Neural progenitor cell (in vitro differentiated cells): ENCODE results near the gene HIVEP2. TPM values are rescaled to one million over a fixed set of nuclear protein-coding genes. Genes with fewer than 3 reads are reported as not detected.

ENCODE experiments used
- DNase-seq: peaks from one replicate; pipeline ENCODE4 v3.0.0-alpha.2; 2016; ENCODE audit warnings: low spot score
- H2AFZ ChIP-seq: fragments of 200-600 bp; sonication (generic); replicated peaks from 2 replicates; pipeline ENCODE4 v1.6.1; 2016; ENCODE audit warnings: antibody characterized with exemption
- H3F3A ChIP-seq: fragments of 200-600 bp; sonication (generic); 2 replicates; pipeline ENCODE4 v1.6.1; 2016; ENCODE audit warnings: antibody characterized with exemption, low read depth
- H3K27ac ChIP-seq: fragments of 200-600 bp; sonication (generic); 2 replicates; pipeline ENCODE4 v1.5.1; 2016; ENCODE audit warnings: mild to moderate bottlenecking
- H3K27me3 ChIP-seq: fragments of 200-600 bp; sonication (generic); 2 replicates; pipeline ENCODE4 v1.6.1; 2016; ENCODE audit warnings: mild to moderate bottlenecking, moderate library complexity
- H3K36me3 ChIP-seq: fragments of 200-600 bp; sonication (generic); 2 replicates; pipeline ENCODE4 v1.5.1; 2016
- H3K4me1 ChIP-seq: fragments of 200-600 bp; sonication (generic); 2 replicates; pipeline ENCODE4 v1.6.1; 2016; ENCODE audit warnings: mixed run types
- H3K4me2 ChIP-seq: fragments of 200-600 bp; sonication (generic); 2 replicates; pipeline ENCODE4 v1.6.1; 2016
- H3K4me3 ChIP-seq: fragments of 200-600 bp; sonication (generic); 2 replicates; pipeline ENCODE4 v1.5.1; 2016
- H3K79me2 ChIP-seq: fragments of 200-600 bp; sonication (generic); 2 replicates; pipeline ENCODE4 v1.6.1; 2016; ENCODE audit warnings: low read depth
- H3K9ac ChIP-seq: fragments of 200-600 bp; sonication (generic); 2 replicates; pipeline ENCODE4 v1.6.1; 2016
- H3K9me3 ChIP-seq: fragments of 200-600 bp; sonication (generic); 2 replicates; pipeline ENCODE4 v1.5.1; 2016; ENCODE audit warnings: low read depth
- H4K20me1 ChIP-seq: fragments of 200-600 bp; sonication (generic); 2 replicates; pipeline ENCODE4 v1.6.1; 2016; ENCODE audit warnings: low read depth
- H3K27ac Mint-ChIP-seq: 3 replicates; pipeline ENCODE4 v1.8.0; 2021; ENCODE audit warnings: mixed read lengths
- H3K27me3 Mint-ChIP-seq: 2 replicates; pipeline ENCODE4 v1.8.0; 2022; ENCODE audit warnings: low read depth, mild to moderate bottlenecking, inconsistent platforms, moderate library complexity, mixed read lengths; ENCODE audit not compliant: insufficient read depth
- H3K36me3 Mint-ChIP-seq: 3 replicates; pipeline ENCODE4 v1.8.0; 2021; ENCODE audit warnings: mixed read lengths
- H3K4me1 Mint-ChIP-seq: 3 replicates; pipeline ENCODE4 v1.8.0; 2021; ENCODE audit warnings: mixed read lengths
- H3K4me3 Mint-ChIP-seq: 3 replicates; pipeline ENCODE4 v1.8.0; 2021; ENCODE audit warnings: mild to moderate bottlenecking, moderate library complexity, mixed read lengths
- H3K9me3 Mint-ChIP-seq: 3 replicates; pipeline ENCODE4 v1.8.0; 2020; ENCODE audit warnings: mixed read lengths
- CTCF ChIP-seq: fragments of 200-600 bp; sonication (generic); IDR thresholded peaks from 2 replicates; pipeline ENCODE4 v1.5.1; 2017; ENCODE audit warnings: antibody characterized with exemption, mild to moderate bottlenecking
- EZH2 ChIP-seq: fragments of 200-600 bp; sonication (generic); IDR thresholded peaks from 2 replicates; pipeline ENCODE4 v1.6.1; 2017; ENCODE audit warnings: antibody characterized with exemption, mild to moderate bottlenecking, moderate library complexity
- EZH2phosphoT487 ChIP-seq: fragments of 200-600 bp; sonication (generic); IDR thresholded peaks from 2 replicates; pipeline ENCODE4 v1.6.1; 2017; ENCODE audit warnings: antibody characterized with exemption
- total RNA-seq: library from RNA; depleted of rRNA; stranded (reverse); fragments of >200 nt; gene quantifications from 2 replicates; pipeline ENCODE4 v1.2.3, GENCODE V29; 2015; ENCODE audit warnings: low replicate concordance

The HIVEP2 gene
- total RNA-seq, 1 donor from 2014 or later: 2.1 TPM

- Mint-ChIP-seq H3K4me1 (peaks cover 38% of the 10 kb centered on the region), H3K9me3 (no peaks in the 10 kb centered on the region), H3K27ac (no peak overlapping the region), H3K36me3 (no peaks in the 10 kb centered on the region), H3K4me3 (no peak overlapping the region), H3K27me3 (no peaks in the 10 kb centered on the region)
- Histone ChIP-seq H3K4me3 (no peak overlapping the region), H3K9me3 (no peaks in the 10 kb centered on the region), H3F3A (peaks cover 21% of the 10 kb centered on the region), H3K9ac (no peak overlapping the region), H3K4me2 (no peak overlapping the region), H3K36me3 (no peaks in the 10 kb centered on the region), H2AFZ (no peak overlapping the region), H3K4me1 (peaks cover 23% of the 10 kb centered on the region), H3K79me2 (no peaks in the 10 kb centered on the region), H3K27me3 (no peaks in the 10 kb centered on the region), H3K27ac (no peak overlapping the region), H4K20me1 (peaks cover 3% of the 10 kb centered on the region)
- DNase-seq: no peak
- TF ChIP-seq EZH2phosphoT487 (no peak), CTCF (no peak), EZH2 (no peak)
Observed at GRCh38 chr6:142841915-142842314, 103.1 kb downstream of the HIVEP2 start.

- TF ChIP-seq CTCF (no peak), EZH2 (no peak), EZH2phosphoT487 (no peak)
- no peaks in the 10 kb centered on the region for H3K79me2 ChIP-seq
- no peak overlapping the region for H3K4me3 ChIP-seq
- Mint-ChIP-seq H3K27me3 (no peaks in the 10 kb centered on the region), H3K36me3 (no peaks in the 10 kb centered on the region), H3K4me1 (peaks cover 16% of the 10 kb centered on the region), H3K9me3 (no peaks in the 10 kb centered on the region), H3K4me3 (no peak overlapping the region), H3K27ac (no peak overlapping the region)
- H3K27ac ChIP-seq: no peak overlapping the region
- H3K27me3 ChIP-seq: no peaks in the 10 kb centered on the region
- no peak overlapping the region for H2AFZ ChIP-seq
- H3K36me3 ChIP-seq: no peaks in the 10 kb centered on the region
- no peaks in the 10 kb centered on the region for H4K20me1 ChIP-seq
- H3K4me1 ChIP-seq: peaks cover 1% of the 10 kb centered on the region
- DNase-seq: no peak
- H3K9ac ChIP-seq: no peak overlapping the region
- no peaks in the 10 kb centered on the region for H3F3A ChIP-seq
- H3K4me2 ChIP-seq: no peak overlapping the region
- H3K9me3 ChIP-seq: no peaks in the 10 kb centered on the region
Observed at GRCh38 chr6:142839686-142840040, 105.3 kb downstream of the HIVEP2 start.

GRCh38 chr6:142838821-142839685 is 105.9 kb downstream of the HIVEP2 start:
- H4K20me1 ChIP-seq: no peaks in the 10 kb centered on the region
- Mint-ChIP-seq H3K36me3 (no peaks in the 10 kb centered on the region), H3K4me1 (peaks cover 10% of the 10 kb centered on the region), H3K27me3 (no peaks in the 10 kb centered on the region), H3K9me3 (no peaks in the 10 kb centered on the region), H3K4me3 (no peak overlapping the region), H3K27ac (no peak overlapping the region)
- H3K27ac ChIP-seq: no peak overlapping the region
- no peaks in the 10 kb centered on the region for H3K4me1 ChIP-seq
- H3K9me3 ChIP-seq: no peaks in the 10 kb centered on the region
- no peaks in the 10 kb centered on the region for H3K36me3 ChIP-seq
- H3K9ac ChIP-seq: no peak overlapping the region
- H3K27me3 ChIP-seq: no peaks in the 10 kb centered on the region
- H3K4me2 ChIP-seq: no peak overlapping the region
- no peak for DNase-seq
- no peaks in the 10 kb centered on the region for H3K79me2 ChIP-seq
- no peaks in the 10 kb centered on the region for H3F3A ChIP-seq
- H2AFZ ChIP-seq: no peak overlapping the region
- no peak overlapping the region for H3K4me3 ChIP-seq
- TF ChIP-seq CTCF: no peak
- no peak for TF ChIP-seq EZH2phosphoT487
- no peak for TF ChIP-seq EZH2
